H4 (cell line): ENCODE measurements around the gene GALNT16. TPM values are rescaled to one million over a fixed set of nuclear protein-coding genes. Genes with fewer than 3 reads are reported as not detected.

ENCODE experiments used
- DNase-seq: peaks from one replicate; pipeline ENCODE4 v3.0.0-alpha.2; 2015; ENCODE audit warnings: low spot score
- total RNA-seq: library from RNA; depleted of rRNA; stranded (reverse); fragments of >200 nt; shearing (Covaris generic); gene quantifications from 2 replicates; pipeline ENCODE4 v1.2.3, GENCODE V29; 2014; rRNA removed

GALNT16 gene
- total RNA-seq, 1 experiment from 2014 or later = 0.52 TPM

GRCh38 chr14:69404883-69405282 is 144.9 kb downstream of the GALNT16 start:
- no peak for DNase-seq

- DNase-seq = no peak
These were observed 145.8 kb downstream of the GALNT16 start for GRCh38 chr14:69405762-69406161.

Other genes starting within 250 kb of the GALNT16 start
- gene DCAF5, start 107.0 kb upstream of the GALNT16 start, total RNA-seq = 9.3 and 16.9 TPM in 2 replicates
- gene EXD2, start 68.7 kb upstream of the GALNT16 start, total RNA-seq = 3.2 and 5.0 TPM in 2 replicates
- gene ERH, start 138.1 kb downstream of the GALNT16 start, total RNA-seq = 176 and 177 TPM in 2 replicates
- gene SLC39A9, start 138.5 kb downstream of the GALNT16 start, total RNA-seq = 107 and 119 TPM in 2 replicates
- 0.23 TPM in 1 of 2 replicates, not detected in the other for gene PLEKHD1, start 224.6 kb downstream of the GALNT16 start, total RNA-seq